GDM1 (cell line): ENCODE results near the gene GAP43.

ENCODE experiments used
- DNase-seq: peaks from one replicate; lab custom pipeline; 2025; lab: John Stamatoyannopoulos, UW

The GAP43 gene, protein sequence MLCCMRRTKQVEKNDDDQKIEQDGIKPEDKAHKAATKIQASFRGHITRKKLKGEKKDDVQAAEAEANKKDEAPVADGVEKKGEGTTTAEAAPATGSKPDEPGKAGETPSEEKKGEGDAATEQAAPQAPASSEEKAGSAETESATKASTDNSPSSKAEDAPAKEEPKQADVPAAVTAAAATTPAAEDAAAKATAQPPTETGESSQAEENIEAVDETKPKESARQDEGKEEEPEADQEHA

DNA sequence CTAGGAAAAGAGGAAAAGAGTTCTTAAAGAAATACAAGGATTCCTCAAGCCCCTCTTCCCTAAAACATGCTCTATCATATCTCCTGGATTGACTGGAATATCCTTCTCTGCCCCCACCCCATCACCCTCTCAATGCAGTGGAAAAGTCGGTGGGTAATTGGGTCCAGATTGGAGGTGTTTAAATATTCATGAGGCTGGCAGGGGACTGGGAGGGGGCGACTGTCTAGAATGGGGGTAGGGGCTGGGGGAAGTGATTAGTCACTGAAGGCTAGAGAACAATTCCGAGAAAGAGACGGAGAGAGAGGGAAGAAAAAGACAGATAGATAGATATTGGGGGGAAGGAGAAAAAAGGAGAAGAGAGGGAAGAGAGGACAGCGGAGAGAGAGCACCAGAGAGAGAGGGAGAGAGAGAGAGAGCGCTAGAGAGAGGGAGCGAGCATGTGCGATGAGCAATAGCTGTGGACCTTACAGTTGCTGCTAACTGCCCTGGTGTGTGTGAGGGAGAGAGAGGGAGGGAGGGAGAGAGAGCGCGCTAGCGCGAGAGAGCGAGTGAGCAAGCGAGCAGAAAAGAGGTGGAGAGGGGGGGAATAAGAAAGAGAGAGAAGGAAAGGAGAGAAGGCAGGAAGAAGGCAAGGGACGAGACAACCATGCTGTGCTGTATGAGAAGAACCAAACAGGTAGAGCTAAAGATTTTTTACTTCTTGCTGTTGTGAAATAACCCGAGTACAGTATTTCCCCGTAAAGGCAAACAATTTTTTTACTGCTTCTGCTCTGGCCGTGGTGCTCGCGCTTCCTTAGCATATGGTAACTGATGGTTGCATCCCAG lies at the start of gene GAP43:
GAP43 (plus strand) TSS at position 467 of the 825 bp plus-strand sequence; CDS start at position 647, 180 bp downstream.
- DNase-seq, result no peak

DNA sequence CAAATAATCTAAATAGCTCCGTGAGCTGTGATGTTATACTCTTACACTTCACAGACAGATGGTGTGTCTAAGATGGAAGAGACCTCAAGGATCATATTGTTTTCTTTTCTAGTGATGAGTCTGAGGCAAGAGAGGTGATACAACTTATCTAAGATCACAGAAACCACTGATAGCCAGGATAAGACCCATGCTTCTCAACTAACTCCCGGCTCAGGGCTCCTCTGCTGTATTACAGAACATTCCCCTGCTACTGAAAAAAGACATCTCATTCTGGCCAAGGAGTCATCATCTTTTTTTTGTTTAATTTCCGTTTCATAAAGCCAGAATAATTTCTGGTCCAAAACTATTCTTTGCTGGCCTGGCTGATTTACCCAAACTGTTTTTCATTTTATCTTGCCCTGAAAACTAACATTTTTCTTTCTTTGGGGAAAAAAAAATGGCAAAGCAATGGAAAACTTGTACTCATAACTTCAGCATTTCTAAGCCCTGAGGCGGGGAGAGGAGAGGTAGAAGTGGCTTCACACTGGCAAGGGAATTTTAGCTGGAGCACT lies 46.9 kb upstream of the GAP43 start:
- no peak for DNase-seq

- no peak for DNase-seq
Observed at GRCh38 chr3:115577000-115577399, 46.3 kb upstream of the GAP43 start.

- no peak for DNase-seq
Observed at GRCh38 chr3:115578331-115578730, 45.0 kb upstream of the GAP43 start.

DNA sequence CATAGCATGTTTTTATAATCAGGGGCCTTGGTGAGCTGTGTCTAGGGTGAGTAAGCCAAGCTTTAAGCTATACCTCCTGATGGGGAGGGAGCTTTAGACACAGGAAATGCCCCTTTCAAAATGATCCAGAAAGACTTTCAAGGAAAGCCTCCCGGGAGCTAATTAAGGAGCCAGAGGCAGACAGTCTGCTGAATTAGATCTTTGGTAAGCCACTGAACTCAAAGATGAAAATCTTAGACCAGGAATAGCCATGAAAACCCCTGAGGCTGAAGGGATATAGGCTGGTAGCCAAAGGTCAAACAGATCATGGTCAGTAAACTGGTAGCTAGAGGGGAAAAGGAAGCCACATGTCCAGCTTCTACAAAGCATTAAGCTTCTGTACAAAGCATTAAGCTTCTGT lies 42.7 kb upstream of the GAP43 start:
- no peak for DNase-seq

GRCh38 chr3:115581362-115582135 lies 41.8 kb upstream of the GAP43 start:
- DNase-seq, result no peak

- no peak for DNase-seq
Observed at GRCh38 chr3:115588201-115589115, 34.9 kb upstream of the GAP43 start.

- DNase-seq, result no peak
Observed at GRCh38 chr3:115590873-115591272, 32.4 kb upstream of the GAP43 start.

DNA sequence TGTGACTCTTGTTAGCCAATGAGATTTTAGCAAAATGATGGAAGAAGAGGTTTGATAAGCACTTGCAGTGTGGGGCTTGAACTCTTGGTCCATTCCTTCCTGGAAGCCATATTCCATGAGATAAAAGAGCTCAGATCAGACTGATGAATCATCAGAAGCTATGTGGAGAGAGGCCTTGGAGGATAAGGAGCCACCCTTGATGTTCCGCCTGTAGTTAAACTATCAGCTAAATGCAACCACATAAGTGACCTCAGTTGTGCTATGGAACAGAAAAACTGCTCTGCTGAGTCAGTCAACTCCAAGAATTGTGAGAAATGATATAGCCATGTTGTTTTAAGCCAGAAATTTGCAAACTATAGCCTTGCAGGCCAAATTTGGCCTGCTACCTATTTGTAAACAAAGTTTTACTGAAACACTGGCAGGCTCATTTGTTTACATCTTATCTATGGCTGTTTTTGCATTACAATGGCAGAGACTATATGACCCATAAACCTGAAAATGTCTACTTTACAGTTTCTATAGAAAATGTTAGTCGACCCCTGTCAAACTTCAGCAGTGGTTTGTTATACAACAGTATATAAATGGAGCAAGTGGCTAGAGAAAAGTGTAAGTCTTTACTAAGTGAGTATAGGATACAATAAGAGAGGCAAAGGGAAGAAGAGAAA lies 27.6 kb upstream of the GAP43 start:
- DNase-seq, result no peak

- no peak for DNase-seq
Observed at GRCh38 chr3:115598216-115598615, 25.1 kb upstream of the GAP43 start.

DNA sequence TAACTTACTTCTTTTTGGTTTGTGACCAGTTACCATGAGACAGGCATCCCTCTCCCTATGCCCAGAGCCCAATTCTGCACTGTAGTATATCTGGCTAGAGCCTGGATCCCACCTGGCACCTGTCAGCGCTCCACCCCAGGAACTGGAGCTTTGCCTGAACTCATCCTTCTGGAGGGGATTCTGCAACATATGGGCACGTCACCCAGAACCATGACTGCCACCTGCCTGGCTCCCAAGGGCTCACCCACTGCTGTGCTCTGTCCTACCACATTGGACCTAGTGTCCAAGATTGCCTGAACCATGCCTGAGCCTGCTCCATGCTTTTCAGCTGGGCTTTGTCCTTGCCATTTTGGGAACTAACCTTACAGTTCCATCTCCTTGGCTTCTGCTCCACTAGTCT lies 21.1 kb upstream of the GAP43 start:
- DNase-seq, result no peak

GRCh38 chr3:115611630-115612029 lies 11.7 kb upstream of the GAP43 start:
- DNase-seq, result no peak

DNA sequence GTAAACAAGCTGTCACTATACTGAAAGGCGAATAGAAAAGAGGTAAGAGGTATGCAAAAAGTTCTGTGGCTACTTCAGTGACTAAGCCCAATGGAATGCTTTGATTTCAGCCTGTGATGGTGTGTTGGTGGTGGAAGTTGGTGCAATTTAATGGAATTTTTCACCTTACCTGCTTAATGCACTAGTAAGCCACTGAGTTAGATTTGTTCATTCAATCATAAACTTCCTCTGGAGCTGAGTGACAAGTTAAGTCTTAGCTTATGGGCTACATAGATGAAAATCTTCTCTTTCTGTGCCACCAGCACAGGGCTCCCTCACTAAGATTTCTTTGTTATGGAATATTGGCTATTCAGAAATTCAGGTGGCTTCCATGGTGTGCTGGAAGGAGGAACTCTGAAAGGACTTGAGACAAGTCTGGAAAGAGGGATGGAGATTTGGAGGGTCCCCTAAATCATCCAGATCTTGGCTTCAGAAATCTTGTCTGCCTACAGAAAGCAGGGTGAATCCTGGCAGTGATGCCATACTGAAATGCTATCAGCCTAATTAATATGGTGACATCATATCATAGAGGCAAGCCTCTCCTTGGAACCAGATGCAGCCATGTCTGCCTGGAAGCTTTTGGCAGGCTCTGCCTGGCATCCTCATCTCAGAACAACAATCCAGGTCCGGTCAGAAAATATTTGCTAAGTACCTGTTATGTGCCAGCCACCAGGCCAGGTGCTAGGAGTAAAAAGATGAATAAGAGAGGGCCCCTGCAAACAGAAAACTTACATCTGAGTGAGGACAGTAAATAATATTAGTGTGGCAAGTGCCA lies 8.1 kb upstream of the GAP43 start:
- DNase-seq, result no peak

GRCh38 chr3:115616461-115616860 lies 6.8 kb upstream of the GAP43 start:
- no peak for DNase-seq

GRCh38 chr3:115617591-115617990 lies 5.7 kb upstream of the GAP43 start:
- no peak for DNase-seq

DNA sequence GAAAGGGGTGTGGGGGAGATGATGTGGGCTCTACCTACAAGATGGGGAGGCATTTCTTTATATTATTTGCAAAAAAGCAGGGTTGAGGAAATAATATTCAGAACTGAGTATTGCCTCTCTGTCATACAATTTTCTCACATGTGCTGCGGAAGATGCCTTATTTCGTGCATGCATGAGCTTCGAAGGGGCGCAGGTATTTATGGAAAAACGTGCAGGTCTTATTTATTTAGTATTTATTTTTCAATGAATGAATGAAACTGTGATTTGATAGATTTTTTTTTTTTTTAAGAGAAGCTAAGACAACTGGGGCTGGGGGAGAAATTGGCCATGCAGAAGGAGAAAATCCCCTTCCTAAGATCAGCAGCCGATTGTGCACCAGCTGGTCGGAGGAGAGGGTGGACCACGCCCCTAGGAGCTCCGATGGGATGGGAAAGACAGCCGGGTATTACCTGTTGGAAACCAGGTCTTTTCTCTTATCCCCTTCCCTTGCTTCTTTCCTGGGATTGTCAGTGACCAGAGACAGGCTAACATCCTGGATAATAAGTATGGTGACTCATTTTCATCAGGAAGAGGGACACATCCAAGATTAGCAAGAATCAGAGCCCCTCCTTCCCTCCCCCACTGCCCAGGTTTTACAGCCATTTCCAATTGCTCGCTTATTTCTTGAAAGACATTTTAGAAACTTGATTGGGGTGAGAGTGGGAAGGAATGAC lies 875 bp downstream of the GAP43 start:
- no peak for DNase-seq

- DNase-seq, result no peak
Observed at GRCh38 chr3:115624901-115625300, 1.6 kb downstream of the GAP43 start.

- DNase-seq, result no peak
Observed at GRCh38 chr3:115626006-115626409, 2.7 kb downstream of the GAP43 start.

- DNase-seq, result no peak
Observed at GRCh38 chr3:115626721-115627120, 3.4 kb downstream of the GAP43 start.
